ENCODE measurements around the gene ESPN.
A peak's percentile ranks its signal among the peaks of the same experiment; 100 is the strongest.
"Not testable (repeated sequence)": the region's sequence is repeated elsewhere in the genome, so short reads cannot be mapped to it uniquely, and the experiment has no call there.

ESPN gene

DNA sequence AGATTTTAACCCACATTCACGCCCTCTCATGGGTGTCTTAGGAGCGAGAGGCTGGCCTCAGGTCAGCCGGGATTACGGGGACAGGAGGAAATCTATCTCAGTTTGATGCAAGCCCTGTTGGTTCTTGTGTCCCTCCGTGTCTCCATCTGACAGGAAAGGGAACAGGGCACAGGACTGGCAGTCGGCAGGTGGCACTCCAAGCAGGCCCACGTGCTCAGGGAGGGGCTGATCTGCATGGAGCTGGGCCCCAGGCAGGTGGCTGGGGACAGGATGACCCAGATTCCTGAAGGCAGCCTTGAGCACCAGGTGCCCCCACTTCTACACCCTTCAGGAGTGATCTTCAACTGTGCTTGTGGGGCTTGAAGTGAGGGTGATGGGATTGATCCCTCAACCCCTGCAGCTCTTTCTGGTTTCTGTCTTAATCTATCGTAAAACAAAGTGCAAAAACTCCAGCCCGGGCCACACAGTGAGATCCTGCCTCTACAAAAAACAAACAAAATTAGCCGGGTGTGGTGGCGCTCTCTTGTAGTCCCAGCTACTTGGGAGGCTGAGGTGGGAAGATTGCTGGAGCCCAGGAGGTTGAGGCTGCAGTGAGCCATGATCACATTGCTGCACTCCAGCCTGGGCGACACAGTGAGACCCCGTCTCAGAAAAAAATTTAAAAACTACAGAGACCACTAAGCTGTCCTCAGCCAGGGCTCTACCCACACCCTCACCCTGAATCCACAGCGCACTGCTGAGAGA lies 58.6 kb downstream of the ESPN start:
- DNase-seq (ENCODE audit: low read depth in 2 of 2) = no peak

DNA sequence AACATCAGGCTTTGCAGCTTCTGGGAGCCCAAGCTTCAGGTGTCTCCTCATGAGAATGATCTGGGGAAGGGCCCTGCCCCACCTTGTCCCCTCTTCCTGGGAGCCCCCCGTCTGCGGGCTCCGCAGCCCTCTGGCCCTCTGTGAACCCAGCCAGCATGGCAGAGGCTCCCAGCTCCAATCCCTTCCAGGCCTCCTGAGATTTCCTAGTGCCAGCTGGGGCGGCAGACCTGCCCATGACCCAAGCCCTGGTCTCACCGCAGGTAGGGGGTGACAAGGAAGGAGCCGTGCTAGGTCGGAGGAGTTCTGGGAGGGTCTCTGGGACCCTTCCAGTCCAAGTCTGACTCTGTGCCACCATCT lies 59.2 kb downstream of the ESPN start:
- no peak for DNase-seq (ENCODE audit: low read depth in 2 of 2)

DNA sequence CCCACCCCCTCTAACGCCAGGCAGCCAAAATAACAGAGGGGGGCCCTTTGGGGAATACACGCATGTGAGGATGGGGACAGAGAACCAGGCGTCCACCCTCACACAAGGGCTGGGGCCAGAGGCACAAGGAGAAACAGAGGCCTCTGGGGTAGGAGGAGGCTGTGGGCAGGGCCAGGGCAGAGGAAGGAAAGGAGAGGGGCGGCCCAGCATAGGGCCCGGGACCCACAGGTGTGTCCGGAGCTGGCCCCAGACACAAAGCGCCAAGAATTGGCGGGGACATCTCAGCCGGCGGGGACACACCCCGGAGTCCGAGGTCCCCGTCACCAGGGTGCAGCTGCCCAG lies 60.2 kb downstream of the ESPN start:
- DNase-seq (ENCODE audit: low read depth in 2 of 2) = no peak

DNA sequence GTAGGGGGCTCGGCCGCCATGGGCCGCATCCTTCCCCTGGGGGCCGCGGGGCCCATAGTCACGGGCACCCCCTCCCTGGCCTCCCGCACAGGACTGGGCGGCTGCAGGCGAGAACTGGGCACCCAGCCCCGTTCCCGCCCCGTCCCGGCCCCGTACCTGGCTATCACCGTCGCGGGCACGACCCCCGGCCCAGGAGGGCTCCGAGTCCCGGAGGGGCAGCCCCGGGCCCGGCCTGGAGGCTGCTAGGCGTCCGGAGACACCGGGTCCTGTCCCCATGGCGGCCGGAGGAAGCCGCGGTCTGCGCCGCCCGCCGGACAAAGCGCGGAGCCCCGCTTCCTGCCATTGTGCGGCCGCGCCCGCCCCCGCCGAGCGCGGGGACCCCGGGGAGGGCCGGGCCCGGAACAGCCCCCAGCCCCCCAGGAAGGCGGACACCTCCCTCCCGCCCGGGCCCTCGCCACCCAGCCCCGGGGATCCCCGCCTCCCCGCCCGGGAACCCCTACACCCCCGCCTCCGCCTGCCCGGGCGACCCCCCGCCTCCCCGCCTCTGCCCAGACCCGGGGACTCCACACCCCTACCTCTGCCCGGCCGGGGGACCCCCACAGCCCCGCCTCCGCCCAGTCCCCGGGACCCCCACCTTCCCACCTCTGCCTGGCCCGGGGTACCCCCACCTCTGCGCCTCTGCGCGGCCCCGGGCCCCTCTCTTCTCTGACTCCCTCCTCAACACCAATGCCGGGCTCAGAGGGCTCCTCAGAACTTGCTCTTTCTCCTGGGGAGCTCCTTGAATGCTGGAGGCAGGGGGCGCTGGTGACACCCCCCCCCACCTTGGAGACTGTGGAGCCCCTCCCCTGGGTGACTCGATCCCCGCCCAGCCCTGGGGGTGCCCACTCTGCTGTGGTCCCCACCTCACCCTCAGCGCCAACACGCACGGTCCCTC lies 60.9 kb downstream of the ESPN start:
- no peak for DNase-seq (ENCODE audit: low read depth in 2 of 2)

DNA sequence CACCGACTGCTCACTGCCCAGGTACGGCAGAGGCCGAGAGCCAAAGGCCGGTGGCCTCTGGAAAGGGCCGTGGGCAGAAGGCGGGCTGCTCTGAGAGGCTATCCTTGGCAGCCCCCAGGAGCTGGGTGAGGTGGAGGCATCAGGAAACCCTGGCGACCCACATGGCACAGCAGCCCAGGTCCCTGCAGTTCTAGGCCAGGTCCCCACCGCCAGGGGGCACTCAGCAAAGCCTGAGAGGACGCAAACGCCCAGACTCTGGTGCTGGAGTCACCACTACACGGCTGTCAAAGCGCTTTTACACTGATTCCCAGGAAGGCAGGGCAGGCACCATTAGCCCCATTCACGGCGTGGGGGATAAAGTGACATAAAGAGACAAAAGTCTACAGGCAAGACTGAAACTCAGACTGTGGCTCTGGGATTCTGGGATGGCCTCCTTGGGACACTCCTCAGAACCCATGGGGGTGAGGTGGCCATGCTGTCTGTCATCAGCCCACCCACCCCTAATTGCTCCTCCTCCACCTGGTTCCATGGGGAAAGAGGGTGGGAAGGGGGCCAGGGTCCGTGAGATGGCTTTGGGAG lies 61.9 kb downstream of the ESPN start:
- DNase-seq (ENCODE audit: low read depth in 2 of 2) = peak in 1 of 2 experiments; percentile 38

DNA sequence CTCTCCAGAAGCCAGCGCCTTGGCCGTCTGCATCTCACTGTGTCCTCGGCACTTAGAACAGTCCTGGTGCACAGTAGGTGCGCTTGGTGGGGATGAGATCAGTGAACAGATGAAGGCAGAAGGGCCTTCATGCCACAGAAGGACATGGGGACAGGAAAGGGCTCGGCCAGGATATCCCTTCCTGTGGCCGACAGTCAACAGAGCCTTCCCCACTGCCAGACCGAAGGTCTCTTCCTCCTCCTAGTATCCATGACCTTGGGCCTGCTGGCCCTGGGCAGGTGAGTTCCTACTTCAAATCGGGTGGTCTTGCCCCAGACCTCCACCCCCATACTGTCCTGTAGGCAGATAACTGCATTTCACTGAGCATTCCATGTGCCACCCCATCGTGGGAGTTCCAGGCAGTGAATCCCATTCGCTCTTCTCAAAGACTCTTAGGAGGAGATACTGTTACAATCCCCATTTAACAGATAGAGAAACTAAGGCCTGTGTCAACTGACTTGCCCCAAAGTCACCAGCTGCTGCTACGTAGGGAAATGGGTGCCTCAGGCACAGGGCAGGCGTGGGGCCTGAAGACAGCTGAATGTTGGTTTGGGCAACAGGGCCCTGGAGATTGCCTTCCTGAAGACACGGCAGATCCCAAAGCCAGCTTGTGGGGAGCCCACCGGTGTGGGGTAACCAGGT lies 63.4 kb downstream of the ESPN start:
- no peak for DNase-seq (ENCODE audit: low read depth in 2 of 2)

DNA sequence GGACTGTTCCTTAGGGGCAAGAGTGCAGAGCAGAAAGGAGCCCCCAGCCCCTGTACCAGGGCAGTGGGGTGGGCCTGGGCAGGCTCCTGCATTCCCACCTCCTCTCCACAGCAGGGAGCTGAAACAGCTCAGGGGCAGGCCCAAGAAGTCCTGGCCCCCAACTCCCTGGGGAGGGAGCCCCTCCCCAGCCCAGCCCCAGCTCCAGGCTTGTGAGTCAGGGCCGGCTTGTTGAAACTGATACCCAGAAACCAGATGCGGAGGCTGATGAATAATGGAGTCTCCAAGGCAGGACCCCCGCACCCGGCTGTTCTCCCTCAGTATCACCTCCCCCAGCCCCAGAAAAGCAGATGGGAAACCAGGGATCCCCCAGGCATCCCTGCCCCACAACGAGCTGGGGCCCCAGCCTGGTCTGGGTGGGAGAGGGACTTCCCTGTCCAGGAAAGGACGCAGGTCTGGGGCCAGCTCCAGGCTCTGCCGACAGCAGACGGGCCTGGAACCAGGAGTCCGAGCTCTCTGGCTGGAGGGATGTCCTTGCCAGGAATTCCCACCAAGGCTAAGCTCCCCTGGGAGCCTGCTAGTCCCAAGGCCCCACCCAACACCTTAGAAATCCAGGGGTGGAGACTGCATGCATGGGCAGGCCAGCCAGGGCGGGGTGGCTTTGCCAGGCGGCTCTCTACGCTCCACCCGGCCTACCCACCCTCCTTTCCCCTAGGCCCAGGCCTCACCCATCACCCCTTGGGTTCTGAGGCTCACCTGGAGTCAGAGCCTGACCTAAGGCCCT lies 64.2 kb downstream of the ESPN start:
- no peak for DNase-seq (ENCODE audit: low read depth in 2 of 2)

DNA sequence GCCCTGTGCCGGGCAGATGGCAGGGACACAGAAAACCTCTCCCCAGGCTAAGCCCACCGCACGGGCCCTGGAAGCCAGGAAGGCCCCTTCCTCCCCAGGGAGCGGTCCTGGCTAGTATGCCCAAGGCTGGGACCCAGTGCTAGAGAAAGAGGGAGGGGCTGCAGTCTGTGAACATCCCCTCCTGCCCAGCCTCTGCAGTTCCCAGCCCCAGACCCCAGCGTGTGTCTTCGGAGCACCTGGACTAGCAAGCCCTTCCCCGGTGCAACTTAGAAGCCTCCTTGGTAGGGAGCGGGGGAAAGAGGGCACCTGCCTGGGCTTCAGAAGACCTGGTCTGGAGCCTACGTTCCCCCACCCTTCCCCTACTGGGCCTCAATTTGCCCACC lies 64.8 kb downstream of the ESPN start:
- DNase-seq (ENCODE audit: low read depth in 2 of 2) = no peak

DNA sequence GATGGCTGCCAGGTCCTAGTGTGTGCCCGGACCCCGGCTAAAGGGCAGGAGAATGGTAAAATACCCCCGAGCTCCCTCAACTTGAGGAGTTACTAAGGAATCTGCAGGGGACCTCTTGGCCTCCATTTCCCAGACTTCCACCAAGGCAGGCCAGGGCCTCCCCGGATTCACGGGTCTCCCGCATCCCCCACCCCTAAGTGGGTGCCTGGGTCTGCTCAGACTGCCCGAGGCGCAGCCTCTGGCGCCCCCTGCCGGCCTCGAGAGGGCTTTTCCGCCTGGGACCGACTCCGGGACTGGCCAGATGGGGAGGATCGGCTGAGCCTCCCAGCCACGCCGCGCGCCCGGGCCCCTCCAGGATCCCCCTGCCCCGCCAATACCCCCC lies 65.2 kb downstream of the ESPN start:
- peak; percentile 26 to 34 for DNase-seq (ENCODE audit: low read depth in 2 of 2)

DNA sequence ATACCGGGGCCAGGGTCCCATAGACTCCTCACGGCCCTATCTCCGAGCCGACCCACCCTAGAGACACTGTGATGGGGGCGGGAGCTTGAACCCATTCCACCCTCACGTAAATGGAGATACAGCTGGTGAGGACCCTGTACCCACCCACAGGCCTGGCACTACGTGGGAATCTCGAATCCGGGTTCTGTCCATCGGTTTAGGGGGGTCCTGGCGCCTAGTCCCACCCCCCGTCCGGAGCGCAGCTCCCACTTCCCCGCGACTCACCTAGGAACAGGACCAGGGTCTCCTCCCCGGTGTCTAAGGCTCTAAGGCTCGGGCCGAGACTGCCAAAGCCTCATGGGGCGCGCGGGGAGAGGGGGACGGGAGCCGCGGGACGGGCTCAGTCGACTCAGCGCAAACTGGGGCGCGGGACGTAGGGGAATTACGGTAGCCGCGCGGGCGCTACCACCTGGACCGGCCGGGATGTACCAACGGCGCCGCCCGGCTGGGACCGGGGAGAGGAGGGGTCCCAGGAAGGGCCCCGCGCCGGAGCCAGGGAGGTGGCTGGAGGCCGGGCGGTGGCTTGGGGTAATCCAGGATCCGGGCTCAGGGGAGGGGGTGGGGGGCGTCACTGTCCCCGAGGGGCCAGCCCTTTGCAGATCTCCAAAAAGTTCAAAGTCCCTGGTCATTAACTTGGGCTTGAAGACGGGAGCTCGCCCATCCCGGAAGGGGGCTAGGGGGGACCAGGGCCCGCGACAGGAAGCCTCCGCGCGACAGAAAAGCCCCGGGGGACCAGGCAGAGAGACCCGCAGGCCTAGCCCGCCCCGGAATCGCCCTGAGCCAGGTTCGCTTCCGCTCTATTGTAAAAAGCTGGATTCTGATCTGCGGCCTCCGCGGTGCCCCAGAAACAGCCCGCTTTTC lies 65.9 kb downstream of the ESPN start:
- peak; percentile 38 to 39 for DNase-seq (ENCODE audit: low read depth in 2 of 2)

DNA sequence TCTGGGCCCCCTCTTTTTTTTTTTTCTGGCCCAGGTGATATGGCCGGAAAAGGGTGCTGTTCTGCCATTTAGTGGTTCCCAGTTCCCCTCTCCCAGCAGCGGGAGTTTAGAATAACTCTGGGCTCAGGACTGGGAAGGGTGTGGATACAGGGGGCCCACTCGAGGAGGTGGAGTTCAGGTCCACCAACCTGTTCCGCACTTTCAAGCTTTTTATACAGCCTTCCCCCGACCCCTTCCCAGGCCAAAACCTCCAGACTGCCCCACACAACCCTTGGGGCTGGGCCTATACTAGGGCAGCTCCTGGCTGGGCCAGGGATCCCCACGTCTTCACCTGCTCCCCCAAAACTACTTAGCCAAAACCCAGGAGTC lies 66.5 kb downstream of the ESPN start:
- DNase-seq (ENCODE audit: low read depth in 2 of 2) = no peak

DNA sequence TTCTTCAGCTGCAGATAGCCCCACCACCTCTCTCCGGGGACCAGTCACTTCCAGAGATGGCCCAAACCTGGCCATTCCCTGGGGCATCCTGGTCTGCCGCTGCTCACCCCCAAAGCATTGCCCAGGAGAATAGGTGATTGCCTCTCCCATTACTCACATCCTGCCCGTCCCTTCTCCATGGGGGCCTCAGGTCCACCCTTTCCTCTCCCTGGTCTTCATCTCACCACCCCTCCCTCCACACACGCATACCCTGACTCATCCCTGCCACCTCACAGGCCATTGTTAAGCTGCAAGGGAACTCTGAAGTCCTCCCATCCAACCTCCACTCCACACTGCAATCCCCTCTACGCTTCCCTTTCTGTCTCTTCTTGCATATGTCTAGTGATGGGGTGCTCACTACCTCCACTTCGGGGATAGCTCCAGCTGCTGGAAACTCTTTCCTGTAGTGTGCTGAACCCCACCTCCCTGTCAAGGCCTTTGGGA lies 66.9 kb downstream of the ESPN start, which contains the start of gene PLEKHG5:
Gene PLEKHG5 (minus strand): TSS at position 188 of the 483 bp plus-strand sequence. CDS start 14,096 bp downstream, outside the sequence.
- peak; percentile 27 to 35 for DNase-seq (ENCODE audit: low read depth in 2 of 2)

DNA sequence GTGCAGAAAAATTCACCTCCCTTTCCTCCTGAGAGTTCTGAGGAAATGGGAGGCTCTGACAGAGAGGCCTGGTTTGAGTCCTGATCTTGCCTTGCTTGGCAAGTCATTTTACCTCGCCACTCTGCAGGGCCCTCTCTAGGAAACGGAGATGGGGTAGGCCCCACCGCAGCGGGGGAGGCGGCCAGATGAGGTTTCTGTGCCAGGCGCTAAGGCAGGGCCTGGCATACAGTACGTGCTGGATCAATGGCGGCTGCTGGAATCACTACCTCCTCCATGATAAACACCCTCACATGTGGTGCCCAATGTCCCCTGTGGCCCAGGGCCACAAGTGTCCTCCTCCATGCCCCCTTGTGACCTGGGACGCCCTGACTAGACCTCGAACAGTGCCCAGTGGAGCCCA lies 67.4 kb downstream of the ESPN start:
- no peak for DNase-seq (ENCODE audit: low read depth in 2 of 2)

DNA sequence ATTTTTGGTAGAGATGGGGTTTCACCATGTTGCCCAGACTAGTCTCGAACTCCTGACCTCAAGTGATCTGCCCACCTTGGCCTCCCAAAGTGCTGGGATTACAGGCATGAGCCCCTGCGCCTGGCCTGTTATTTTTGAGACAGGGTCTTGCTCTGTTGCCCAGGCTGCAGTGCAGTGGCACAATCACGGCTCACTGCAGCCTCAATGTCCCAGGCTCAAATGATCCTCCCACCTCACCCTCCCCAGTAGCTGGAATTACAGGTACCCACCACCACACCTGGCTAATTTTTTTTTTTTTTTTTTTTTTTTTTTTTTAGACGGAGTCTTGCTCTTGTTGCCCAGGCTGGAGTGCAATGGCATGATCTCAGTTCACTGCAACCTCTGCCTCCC lies 69.3 kb downstream of the ESPN start:
- not testable (repeated sequence) for DNase-seq (ENCODE audit: low read depth in 2 of 2)

DNA sequence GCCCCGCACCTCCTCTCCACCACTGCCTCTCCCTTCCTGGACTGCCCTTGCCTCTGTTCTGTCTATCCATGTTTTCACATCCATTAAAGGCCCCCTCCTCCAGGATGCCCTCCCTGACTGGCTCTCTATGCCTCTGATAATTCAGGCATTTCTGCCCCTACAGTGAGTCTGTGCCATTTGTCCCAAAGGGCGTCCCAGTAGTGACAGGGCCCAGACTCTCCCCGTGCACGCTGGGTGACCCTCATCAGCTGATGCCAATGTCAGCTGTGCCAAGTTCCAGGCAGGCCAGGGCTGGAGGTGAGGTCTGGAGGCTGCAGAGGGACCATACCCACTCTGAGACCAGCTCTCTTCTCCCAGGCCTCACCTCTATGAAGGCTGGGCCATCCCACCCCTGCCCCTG lies 70.1 kb downstream of the ESPN start:
- no peak for DNase-seq (ENCODE audit: low read depth in 2 of 2)

DNA sequence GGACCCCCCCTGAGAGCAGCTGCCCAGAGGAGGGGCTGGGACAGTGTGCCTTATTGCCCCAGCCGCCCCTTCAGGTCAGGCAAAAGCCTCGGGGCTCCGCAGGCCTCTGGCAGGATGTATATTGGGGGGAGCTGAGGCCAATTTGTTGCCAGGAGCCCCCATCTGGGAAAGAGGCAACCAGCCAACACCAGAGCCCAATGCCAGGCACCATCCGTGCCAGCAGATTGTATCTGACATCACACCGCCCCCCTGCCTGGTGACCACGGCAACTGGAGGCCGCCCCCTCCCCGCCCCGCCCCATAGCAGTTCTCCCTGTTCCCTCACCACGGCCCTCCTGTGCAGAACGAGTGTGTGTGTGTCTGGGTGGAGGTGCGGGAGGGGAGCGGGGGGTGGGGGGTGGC lies 70.5 kb downstream of the ESPN start:
- DNase-seq (ENCODE audit: low read depth in 2 of 2) = no peak

DNA sequence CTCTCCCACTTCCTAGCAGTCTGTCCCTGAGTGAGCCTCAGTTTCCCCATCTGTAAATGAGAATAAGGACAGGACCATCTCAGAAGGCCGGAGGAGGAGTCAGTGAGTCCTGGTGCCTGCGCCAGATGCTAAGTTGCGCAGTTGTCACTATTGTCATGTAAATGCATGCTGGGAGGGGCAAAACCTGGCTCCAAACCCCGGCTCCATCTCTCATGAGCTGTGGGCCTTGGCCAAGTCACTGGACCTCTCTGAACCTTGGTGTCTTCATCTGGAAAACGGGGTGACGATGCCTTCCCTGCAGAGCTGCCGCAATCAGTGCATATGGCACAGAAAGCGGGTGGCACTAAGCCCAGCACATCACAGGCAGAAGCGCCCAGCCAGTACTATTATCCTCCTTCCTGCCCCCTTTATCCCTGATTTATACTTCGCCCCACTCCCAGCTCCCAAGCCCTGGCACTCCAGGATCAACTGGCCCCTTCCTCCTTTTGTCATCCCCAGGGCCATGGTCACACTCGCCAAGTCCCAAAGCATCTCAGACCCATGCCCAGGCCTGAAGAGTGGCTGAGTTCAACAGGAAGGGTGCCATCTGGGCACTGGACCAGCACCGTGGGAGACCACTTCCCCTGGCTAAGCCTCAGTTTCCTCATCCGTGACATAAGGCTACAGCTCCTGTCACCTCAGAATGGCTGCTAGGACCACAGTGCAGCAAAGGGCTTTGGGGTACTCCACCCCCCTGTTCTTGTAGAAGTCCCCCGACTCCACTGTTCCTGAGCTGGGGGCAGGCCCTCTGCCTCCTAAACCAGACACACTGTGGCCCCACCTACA lies 71.2 kb downstream of the ESPN start:
- no peak for DNase-seq (ENCODE audit: low read depth in 2 of 2)

DNA sequence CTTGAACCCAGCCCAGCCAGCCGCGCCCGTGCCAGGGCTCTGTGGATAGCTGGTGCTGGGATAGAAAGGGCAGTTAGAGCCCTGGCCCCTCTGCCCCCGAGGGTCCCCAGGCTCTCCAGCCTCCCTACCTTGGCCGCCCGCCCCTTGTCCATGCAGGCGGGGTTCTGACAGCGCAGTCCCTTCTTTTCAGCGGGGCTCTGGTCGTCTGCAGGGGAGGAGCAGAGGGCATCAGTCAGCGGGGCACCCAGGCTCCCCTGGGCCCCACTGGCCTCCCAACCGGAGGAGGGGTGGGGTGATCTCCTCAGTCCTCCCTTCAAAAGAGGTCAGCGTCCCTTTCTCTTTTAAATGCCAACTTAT lies 71.8 kb downstream of the ESPN start:
- DNase-seq (ENCODE audit: low read depth in 2 of 2) = no peak

DNA sequence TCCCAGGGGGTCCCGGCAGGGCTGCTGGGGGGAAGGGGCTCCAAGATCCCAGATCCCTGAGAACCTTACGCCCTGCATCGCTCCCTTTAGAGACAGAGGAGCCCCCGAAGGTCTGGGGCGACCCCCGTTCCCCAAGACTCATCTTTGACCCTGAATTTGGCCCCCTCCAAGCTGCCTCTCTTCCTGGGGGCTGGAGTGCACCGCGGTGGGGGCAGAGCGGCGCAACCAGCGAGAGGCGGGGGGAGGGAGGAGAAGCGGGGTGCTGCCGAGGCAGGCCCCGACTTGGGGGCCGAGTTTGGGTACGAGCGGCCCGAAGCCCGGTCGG lies 72.3 kb downstream of the ESPN start:
- no peak for DNase-seq (ENCODE audit: low read depth in 2 of 2)

All from fibroblast of skin of left biceps (primary cell).